K562 (cell line): ENCODE data around the gene PSMA8. TPM values are rescaled to one million over a fixed set of nuclear protein-coding genes. Genes with fewer than 3 reads are reported as not detected.

ENCODE experiments used
- DPF2 ChIP-seq: fragments of 450-650 bp; IDR thresholded peaks from 2 replicates; pipeline ENCODE4 v1.6.1; 2016
- HOXB6 ChIP-seq: fragments of 250-450 bp; sonication (Bioruptor Pico); IDR thresholded peaks from 2 replicates; pipeline ENCODE4 v1.5.1; 2022; ENCODE audit warnings: mild to moderate bottlenecking, borderline replicate concordance
- KLF13 ChIP-seq: fragments of 450-650 bp; IDR thresholded peaks from 2 replicates; pipeline ENCODE4 v1.6.1; 2016; ENCODE audit warnings: missing genetic modification characterization, low read depth, mild to moderate bottlenecking, missing compliant biosample characterization, moderate library complexity, borderline replicate concordance
- L3MBTL2 ChIP-seq: fragments of 450-650 bp; IDR thresholded peaks from 2 replicates; pipeline ENCODE4 v1.6.1; 2016; ENCODE audit warnings: mild to moderate bottlenecking, moderate library complexity
- PPARD ChIP-seq: fragments of 250-450 bp; sonication (Bioruptor Pico); IDR thresholded peaks from 2 replicates; pipeline ENCODE4 v1.8.0; 2022; ENCODE audit warnings: inconsistent platforms, mild to moderate bottlenecking, moderate library complexity
- ZFX ChIP-seq: sonication (generic); formaldehyde crosslinking; IDR thresholded peaks from 2 replicates; pipeline ENCODE4 v1.8.0; 2022; ENCODE audit warnings: mild to moderate bottlenecking, missing genetic modification reagents, moderate library complexity
- polyA plus RNA-seq, 8 experiments: library from polyadenylated mRNA; depleted of rRNA in 4 of 8; stranded (reverse) in 5 of 8; unstranded in 3 of 8; fragments of >200 nt; fragmentation: Nextera tagmentation in 2 of 8; fragmentation: Illumina TruSeq in 1 of 8; extraction: Ambion mirVana in 2 of 8; extraction: Trizol in 1 of 8; gene quantifications; 2 replicates each; pipeline versions ENCODE4 v1.2.1 to v1.2.3, GENCODE V29; 2011 to 2014; ENCODE audit warnings: inconsistent platforms in 1 of 8, missing spikeins in 1 of 8
- total RNA-seq, 7 experiments: library from RNA; depleted of rRNA in 6 of 7; stranded (reverse); fragments of >200 nt in 6 of 7; fragmentation: Illumina TruSeq in 2 of 7; extraction: Trizol in 2 of 7; gene quantifications; 2 replicates each; pipeline versions ENCODE4 v1.2.1 to v1.2.3, GENCODE V29; 2011 to 2021; ENCODE audit warnings: low replicate concordance in 1 of 7
- TF ChIP-seq, protein P1 (sequence below): IDR thresholded peaks from 3 replicates; pipeline ENCODE4 v1.6.1; 2011; ENCODE audit warnings: borderline replicate concordance, mild to moderate bottlenecking, moderate library complexity; ENCODE audit not compliant: insufficient read length; ENCODE audit errors: extremely low read depth
- TF ChIP-seq, protein P2 (sequence below): fragments of 250-450 bp; sonication (Bioruptor Pico); IDR thresholded peaks from 2 replicates; pipeline ENCODE4 v1.4.0; 2020
- TF ChIP-seq, protein P3 (sequence below): fragments of 450-650 bp; IDR thresholded peaks from 2 replicates; pipeline ENCODE4 v1.6.1; 2017; ENCODE audit warnings: antibody characterized with exemption, mild to moderate bottlenecking
- TF ChIP-seq, protein P4 (sequence below): IDR thresholded peaks from 2 replicates; pipeline ENCODE4 v1.6.1; 2016; ENCODE audit warnings: missing genetic modification characterization, missing compliant biosample characterization

The PSMA8 gene
- total and polyA plus RNA-seq, 9 of the 15 experiments (the other 6 are each of a cell fraction or from before 2014, with no cell fraction given) = not detected

DNA sequence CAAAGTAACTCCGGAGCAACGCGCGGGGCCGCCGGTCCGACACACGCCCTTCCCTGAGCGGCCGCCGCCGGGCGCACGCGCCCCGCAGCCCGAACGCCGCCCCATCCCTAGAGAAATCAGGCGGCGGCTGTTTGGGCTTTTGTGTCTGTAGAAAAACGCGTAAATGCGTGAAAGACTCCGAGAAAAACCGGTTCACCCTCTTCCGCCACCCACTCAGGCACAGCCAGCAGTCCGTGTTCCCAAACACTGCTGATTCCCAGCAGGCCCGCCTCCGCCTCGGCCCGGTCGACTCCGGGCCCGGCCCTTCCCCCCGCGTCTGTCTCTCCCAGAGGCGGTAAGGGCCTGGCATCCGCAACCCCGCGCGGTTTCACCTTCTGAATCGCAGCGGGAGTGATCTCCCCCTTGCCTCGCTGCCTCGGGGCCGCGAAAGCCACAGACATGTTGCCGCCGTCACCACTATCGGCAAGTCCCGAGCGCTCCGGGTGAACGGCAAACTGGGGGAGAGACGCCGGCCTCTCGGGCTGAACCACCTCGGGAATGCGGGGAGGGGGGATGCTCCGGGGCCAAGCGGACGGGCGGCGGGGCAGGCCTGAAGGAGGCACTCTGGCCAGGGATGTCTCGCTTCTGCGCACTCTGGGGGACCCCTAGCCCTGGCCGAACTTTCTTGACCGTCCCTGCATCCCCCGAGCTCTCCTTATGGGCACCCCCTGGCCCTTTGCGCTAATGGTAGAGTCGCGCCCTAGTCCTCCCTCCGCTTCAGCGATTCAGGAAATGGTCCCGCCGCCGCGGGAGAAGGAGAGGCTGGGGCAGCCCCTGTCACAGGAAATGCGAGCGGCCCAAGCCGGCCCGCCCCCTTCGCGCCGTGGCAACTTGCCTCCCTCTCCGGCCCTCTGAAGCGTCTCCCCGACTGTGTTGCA is 43.3 kb upstream of the PSMA8 start, which contains the start of gene SS18 (continued):
- TF ChIP-seq HOXB6 (CRISPR knock-in tag) (no peak), KLF13 (peak; percentile 94; the same call in 1 of the 2 replicates), ZFX (CRISPR knock-in tag) (peak; percentile 98), L3MBTL2 (peak; percentile 77), DPF2 (peak; percentile 27; the same call in 1 of the 2 replicates), PPARD (CRISPR knock-in tag) (no peak)
- TF ChIP-seq, protein P1, sequence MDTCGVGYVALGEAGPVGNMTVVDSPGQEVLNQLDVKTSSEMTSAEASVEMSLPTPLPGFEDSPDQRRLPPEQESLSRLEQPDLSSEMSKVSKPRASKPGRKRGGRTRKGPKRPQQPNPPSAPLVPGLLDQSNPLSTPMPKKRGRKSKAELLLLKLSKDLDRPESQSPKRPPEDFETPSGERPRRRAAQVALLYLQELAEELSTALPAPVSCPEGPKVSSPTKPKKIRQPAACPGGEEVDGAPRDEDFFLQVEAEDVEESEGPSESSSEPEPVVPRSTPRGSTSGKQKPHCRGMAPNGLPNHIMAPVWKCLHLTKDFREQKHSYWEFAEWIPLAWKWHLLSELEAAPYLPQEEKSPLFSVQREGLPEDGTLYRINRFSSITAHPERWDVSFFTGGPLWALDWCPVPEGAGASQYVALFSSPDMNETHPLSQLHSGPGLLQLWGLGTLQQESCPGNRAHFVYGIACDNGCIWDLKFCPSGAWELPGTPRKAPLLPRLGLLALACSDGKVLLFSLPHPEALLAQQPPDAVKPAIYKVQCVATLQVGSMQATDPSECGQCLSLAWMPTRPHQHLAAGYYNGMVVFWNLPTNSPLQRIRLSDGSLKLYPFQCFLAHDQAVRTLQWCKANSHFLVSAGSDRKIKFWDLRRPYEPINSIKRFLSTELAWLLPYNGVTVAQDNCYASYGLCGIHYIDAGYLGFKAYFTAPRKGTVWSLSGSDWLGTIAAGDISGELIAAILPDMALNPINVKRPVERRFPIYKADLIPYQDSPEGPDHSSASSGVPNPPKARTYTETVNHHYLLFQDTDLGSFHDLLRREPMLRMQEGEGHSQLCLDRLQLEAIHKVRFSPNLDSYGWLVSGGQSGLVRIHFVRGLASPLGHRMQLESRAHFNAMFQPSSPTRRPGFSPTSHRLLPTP = no peak
- TF ChIP-seq, protein P2, sequence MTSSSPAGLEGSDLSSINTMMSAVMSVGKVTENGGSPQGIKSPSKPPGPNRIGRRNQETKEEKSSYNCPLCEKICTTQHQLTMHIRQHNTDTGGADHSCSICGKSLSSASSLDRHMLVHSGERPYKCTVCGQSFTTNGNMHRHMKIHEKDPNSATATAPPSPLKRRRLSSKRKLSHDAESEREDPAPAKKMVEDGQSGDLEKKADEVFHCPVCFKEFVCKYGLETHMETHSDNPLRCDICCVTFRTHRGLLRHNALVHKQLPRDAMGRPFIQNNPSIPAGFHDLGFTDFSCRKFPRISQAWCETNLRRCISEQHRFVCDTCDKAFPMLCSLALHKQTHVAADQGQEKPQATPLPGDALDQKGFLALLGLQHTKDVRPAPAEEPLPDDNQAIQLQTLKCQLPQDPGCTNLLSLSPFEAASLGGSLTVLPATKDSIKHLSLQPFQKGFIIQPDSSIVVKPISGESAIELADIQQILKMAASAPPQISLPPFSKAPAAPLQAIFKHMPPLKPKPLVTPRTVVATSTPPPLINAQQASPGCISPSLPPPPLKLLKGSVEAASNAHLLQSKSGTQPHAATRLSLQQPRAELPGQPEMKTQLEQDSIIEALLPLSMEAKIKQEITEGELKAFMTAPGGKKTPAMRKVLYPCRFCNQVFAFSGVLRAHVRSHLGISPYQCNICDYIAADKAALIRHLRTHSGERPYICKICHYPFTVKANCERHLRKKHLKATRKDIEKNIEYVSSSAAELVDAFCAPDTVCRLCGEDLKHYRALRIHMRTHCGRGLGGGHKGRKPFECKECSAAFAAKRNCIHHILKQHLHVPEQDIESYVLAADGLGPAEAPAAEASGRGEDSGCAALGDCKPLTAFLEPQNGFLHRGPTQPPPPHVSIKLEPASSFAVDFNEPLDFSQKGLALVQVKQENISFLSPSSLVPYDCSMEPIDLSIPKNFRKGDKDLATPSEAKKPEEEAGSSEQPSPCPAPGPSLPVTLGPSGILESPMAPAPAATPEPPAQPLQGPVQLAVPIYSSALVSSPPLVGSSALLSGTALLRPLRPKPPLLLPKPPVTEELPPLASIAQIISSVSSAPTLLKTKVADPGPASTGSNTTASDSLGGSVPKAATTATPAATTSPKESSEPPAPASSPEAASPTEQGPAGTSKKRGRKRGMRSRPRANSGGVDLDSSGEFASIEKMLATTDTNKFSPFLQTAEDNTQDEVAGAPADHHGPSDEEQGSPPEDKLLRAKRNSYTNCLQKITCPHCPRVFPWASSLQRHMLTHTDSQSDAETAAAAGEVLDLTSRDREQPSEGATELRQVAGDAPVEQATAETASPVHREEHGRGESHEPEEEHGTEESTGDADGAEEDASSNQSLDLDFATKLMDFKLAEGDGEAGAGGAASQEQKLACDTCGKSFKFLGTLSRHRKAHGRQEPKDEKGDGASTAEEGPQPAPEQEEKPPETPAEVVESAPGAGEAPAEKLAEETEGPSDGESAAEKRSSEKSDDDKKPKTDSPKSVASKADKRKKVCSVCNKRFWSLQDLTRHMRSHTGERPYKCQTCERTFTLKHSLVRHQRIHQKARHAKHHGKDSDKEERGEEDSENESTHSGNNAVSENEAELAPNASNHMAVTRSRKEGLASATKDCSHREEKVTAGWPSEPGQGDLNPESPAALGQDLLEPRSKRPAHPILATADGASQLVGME = peak; percentile 97
- TF ChIP-seq, protein P3, sequence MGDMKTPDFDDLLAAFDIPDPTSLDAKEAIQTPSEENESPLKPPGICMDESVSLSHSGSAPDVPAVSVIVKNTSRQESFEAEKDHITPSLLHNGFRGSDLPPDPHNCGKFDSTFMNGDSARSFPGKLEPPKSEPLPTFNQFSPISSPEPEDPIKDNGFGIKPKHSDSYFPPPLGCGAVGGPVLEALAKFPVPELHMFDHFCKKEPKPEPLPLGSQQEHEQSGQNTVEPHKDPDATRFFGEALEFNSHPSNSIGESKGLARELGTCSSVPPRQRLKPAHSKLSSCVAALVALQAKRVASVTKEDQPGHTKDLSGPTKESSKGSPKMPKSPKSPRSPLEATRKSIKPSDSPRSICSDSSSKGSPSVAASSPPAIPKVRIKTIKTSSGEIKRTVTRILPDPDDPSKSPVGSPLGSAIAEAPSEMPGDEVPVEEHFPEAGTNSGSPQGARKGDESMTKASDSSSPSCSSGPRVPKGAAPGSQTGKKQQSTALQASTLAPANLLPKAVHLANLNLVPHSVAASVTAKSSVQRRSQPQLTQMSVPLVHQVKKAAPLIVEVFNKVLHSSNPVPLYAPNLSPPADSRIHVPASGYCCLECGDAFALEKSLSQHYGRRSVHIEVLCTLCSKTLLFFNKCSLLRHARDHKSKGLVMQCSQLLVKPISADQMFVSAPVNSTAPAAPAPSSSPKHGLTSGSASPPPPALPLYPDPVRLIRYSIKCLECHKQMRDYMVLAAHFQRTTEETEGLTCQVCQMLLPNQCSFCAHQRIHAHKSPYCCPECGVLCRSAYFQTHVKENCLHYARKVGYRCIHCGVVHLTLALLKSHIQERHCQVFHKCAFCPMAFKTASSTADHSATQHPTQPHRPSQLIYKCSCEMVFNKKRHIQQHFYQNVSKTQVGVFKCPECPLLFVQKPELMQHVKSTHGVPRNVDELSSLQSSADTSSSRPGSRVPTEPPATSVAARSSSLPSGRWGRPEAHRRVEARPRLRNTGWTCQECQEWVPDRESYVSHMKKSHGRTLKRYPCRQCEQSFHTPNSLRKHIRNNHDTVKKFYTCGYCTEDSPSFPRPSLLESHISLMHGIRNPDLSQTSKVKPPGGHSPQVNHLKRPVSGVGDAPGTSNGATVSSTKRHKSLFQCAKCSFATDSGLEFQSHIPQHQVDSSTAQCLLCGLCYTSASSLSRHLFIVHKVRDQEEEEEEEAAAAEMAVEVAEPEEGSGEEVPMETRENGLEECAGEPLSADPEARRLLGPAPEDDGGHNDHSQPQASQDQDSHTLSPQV = 0 out of 2 replicates have a peak, but pooled peaks have one; percentile 63
- TF ChIP-seq, protein P4, sequence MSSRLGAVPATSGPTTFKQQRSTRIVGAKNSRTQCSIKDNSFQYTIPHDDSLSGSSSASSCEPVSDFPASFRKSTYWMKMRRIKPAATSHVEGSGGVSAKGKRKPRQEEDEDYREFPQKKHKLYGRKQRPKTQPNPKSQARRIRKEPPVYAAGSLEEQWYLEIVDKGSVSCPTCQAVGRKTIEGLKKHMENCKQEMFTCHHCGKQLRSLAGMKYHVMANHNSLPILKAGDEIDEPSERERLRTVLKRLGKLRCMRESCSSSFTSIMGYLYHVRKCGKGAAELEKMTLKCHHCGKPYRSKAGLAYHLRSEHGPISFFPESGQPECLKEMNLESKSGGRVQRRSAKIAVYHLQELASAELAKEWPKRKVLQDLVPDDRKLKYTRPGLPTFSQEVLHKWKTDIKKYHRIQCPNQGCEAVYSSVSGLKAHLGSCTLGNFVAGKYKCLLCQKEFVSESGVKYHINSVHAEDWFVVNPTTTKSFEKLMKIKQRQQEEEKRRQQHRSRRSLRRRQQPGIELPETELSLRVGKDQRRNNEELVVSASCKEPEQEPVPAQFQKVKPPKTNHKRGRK (tag) = no peak
